Sigmoid colon (tissue), 7 donors: Measurements from ENCODE around the gene ARID5B. TPM values are rescaled to one million over a fixed set of nuclear protein-coding genes. Genes with fewer than 3 reads are reported as not detected.

Experiments used
- DNase-seq: peaks from one replicate; pipeline ENCODE4 v3.0.0-alpha.2; 2019
- H3K27ac ChIP-seq, 4 donors: fragments of 200-600 bp; sonication (generic); one replicate each; pipeline ENCODE4 v1.5.1; 2016 to 2019; ENCODE audit warnings: mild to moderate bottlenecking in 1 of 4
- H3K27me3 ChIP-seq, 3 donors: fragments of 200-600 bp; sonication (generic); one replicate each; pipeline ENCODE4 v1.5.1; 2019; ENCODE audit warnings: mild to moderate bottlenecking in 1 of 3
- H3K36me3 ChIP-seq, 4 donors: fragments of 200-600 bp; sonication (generic); one replicate each; pipeline ENCODE4 v1.5.1; 2016 to 2019
- H3K4me1 ChIP-seq, 4 donors: fragments of 200-600 bp; sonication (generic); one replicate each; pipeline ENCODE4 v1.5.1; 2017 to 2019
- H3K4me3 ChIP-seq, 4 donors: fragments of 200-600 bp; sonication (generic); one replicate each; pipeline ENCODE4 v1.5.1; 2017 to 2019; ENCODE audit warnings: mild to moderate bottlenecking in 2 of 4, moderate library complexity in 1 of 4
- H3K9me3 ChIP-seq, 4 donors: fragments of 200-600 bp in 3 of 4; sonication (generic) in 3 of 4; one replicate each; pipeline versions ENCODE4 v1.5.1 to v1.6.1; 2013 to 2019
- EP300 ChIP-seq, 4 donors: sonication (generic); formaldehyde crosslinking; IDR thresholded peaks; one replicate each; pipeline ENCODE4 v1.6.1; 2017; ENCODE audit warnings: antibody characterized with exemption in 4 of 4
- POLR2A ChIP-seq, 2 donors: fragments of 450-650 bp; IDR thresholded peaks; one replicate each; pipeline ENCODE4 v1.6.1; 2016; ENCODE audit warnings: antibody characterized with exemption in 2 of 2, mild to moderate bottlenecking in 2 of 2, moderate library complexity in 2 of 2
- POLR2AphosphoS5 ChIP-seq, 4 donors: sonication (generic); formaldehyde crosslinking; IDR thresholded peaks; one replicate each; pipeline ENCODE4 v1.6.1; 2017; ENCODE audit warnings: antibody characterized with exemption in 4 of 4
- WGBS, 2 donors: extraction: QIAGEN DNeasy Blood & Tissue Kit; methylation state at CpG; one replicate each; pipeline ENCODE4 v1.1.7; 2013; 5-methylcytosine and 5-hydroxymethylcytosine counted together
- intact Hi-C: fragments of 100-400 bp; cut with DNase I; formaldehyde crosslinking; loops from one replicate; pipeline ENCODE4 v1.15.1; 2023
- polyA plus RNA-seq, 3 donors: library from polyadenylated mRNA; stranded (reverse); fragments of 200-250 nt; gene quantifications; one replicate each; pipeline ENCODE4 v1.2.3, GENCODE V29; 2013
- total RNA-seq, 4 donors: library from RNA; depleted of rRNA; stranded (reverse); fragments of >200 nt; gene quantifications; one replicate each; pipeline ENCODE4 v1.1.0, GENCODE V29; 2016
- TF ChIP-seq, protein P1 (sequence below), 4 experiments: fragments of 450-650 bp in 3 of 4; fragments of 200-600 bp in 1 of 4; IDR thresholded peaks; one replicate each; pipeline ENCODE4 v1.5.1; 2016 to 2019; ENCODE audit warnings: antibody characterized with exemption in 4 of 4, mild to moderate bottlenecking in 3 of 4, moderate library complexity in 2 of 4
- donor health status: healthy with polysubstance abuse.
- donor health status: Bipolar disorder and iron deficiency.
- donor health status: healthy.

ARID5B gene
- total and polyA plus RNA-seq, 7 donors = 2.3 to 109 (median 29.6) TPM

DNA sequence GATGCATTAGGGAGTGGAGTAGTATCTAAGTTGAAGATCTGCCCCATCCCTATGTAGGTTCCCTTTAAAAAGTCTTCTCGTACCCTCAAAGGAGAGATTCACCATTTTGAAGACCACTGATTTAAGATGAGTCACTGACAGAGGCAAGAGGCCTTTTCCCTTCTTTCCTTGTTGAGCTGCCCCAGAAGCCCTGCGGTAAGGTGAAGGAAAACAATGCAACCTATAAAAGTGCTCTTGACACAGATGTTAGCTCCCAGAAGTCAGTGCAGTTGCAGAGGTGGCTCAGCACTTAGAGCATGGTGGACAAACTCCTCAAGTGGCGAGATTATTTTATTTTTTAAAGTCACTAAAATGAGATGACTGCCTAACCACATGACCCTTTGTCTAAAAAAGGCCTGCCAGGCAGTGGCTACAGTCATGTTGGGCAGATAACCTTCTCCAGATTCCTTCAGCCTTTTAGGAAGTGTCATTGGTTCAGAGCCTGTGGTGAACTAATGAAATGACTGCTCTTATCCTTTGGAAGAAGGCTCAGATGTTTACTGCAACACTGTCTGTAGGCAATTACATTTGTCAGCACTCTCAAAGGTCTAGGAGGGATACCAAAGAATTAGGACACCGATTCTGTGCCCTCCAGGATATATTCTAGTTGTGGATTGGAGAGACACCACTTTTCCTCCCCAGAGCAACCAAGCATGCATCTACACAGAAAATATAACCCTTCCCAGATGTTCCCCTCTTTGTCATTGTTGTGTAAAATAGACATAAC is 88.7 kb downstream of the ARID5B start:
- no peaks in the 10 kb centered on the region for H3K9me3 ChIP-seq
- H3K36me3 ChIP-seq = no peaks in the 10 kb centered on the region
- no peaks in the 10 kb centered on the region for H3K27me3 ChIP-seq
- TF ChIP-seq POLR2A (IDR thresholded peaks at IDR 0.05) (no peak), POLR2AphosphoS5 (IDR thresholded peaks at IDR 0.05) (no peak), EP300 (IDR thresholded peaks at IDR 0.05) (no peak)
- TF ChIP-seq, protein P1, sequence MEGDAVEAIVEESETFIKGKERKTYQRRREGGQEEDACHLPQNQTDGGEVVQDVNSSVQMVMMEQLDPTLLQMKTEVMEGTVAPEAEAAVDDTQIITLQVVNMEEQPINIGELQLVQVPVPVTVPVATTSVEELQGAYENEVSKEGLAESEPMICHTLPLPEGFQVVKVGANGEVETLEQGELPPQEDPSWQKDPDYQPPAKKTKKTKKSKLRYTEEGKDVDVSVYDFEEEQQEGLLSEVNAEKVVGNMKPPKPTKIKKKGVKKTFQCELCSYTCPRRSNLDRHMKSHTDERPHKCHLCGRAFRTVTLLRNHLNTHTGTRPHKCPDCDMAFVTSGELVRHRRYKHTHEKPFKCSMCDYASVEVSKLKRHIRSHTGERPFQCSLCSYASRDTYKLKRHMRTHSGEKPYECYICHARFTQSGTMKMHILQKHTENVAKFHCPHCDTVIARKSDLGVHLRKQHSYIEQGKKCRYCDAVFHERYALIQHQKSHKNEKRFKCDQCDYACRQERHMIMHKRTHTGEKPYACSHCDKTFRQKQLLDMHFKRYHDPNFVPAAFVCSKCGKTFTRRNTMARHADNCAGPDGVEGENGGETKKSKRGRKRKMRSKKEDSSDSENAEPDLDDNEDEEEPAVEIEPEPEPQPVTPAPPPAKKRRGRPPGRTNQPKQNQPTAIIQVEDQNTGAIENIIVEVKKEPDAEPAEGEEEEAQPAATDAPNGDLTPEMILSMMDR (IDR thresholded peaks at IDR 0.05) = no peak
- no peak for DNase-seq
- WGBS, 2 donors = 84 to 91% methylated on average over 4 of the region's 4 CpGs
- H3K4me1 ChIP-seq = peaks cover 0 to 64% (median 45%) of the 10 kb centered on the region in 4 donors
- intact Hi-C loops = loop anchor here (5.0 kb wide), 2 partner anchors 47 to 48 kb away; no protein-coding TSS in a partner anchor
- no peak overlapping the region for H3K4me3 ChIP-seq
- H3K27ac ChIP-seq = peak overlapping the region in 3 of 4 donors; percentile 34 to 81 (median 46)

DNA sequence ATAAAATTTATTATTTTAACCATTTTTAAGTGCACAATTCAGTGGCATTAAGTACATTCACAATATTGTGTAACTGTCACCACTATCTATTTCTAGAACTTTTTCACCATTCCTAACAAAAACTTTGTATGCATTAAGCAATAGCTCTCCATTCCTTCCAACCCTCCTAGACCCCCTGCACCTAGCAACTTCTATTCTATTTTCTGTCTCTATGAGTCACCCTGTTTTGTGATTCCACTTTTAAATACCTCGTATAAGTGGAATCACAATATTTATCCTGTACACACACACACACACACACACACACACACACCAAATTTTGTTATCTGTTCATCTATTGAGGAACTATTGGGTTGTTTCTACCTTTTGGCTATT is 89.2 kb downstream of the ARID5B start:
- Histone ChIP-seq H3K36me3 (no peaks in the 10 kb centered on the region), H3K4me3 (no peak overlapping the region), H3K27ac (peak overlapping the region in 3 of 4 donors; percentile 34 to 81 (median 77)), H3K4me1 (peaks cover 0 to 67% (median 46%) of the 10 kb centered on the region in 4 donors), H3K27me3 (no peaks in the 10 kb centered on the region), H3K9me3 (no peaks in the 10 kb centered on the region)
- no peak for TF ChIP-seq POLR2AphosphoS5 (IDR thresholded peaks at IDR 0.05)
- TF ChIP-seq POLR2A (IDR thresholded peaks at IDR 0.05) = no peak
- TF ChIP-seq, protein P1 (IDR thresholded peaks at IDR 0.05) = no peak
- TF ChIP-seq EP300 (IDR thresholded peaks at IDR 0.05) = no peak
- WGBS, 2 donors = 46 to 66% methylated on average over 1 of the region's 1 CpG
- DNase-seq = no peak
- intact Hi-C loops = loop anchor here (5.0 kb wide), 2 partner anchors 47 to 48 kb away; no protein-coding TSS in a partner anchor

DNA sequence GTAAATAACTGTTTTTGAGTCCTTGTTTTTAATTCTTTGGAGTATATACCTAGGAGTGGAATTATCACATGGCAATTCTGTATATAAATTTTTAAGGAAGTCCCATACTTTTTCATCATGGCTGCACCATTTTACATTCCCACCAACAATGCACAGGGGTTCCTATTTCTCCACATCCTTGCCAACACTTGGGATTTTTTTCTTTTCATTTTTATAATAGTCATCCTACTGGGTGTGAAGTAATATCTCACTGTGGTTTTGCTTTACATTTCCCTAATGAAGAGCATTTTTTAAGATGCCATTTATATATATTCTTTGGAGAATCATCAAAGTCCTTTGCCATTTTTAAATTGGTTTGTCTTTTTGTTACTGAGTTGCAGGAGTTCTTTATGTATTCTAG is 89.7 kb downstream of the ARID5B start:
- Histone ChIP-seq H3K36me3 (no peaks in the 10 kb centered on the region), H3K9me3 (no peaks in the 10 kb centered on the region), H3K4me3 (no peak overlapping the region), H3K27ac (peak overlapping the region in 2 of 4 donors; percentile 77 to 81), H3K27me3 (no peaks in the 10 kb centered on the region), H3K4me1 (peaks cover 0 to 65% (median 45%) of the 10 kb centered on the region in 4 donors)
- intact Hi-C loops = loop anchor here (5.0 kb wide), 2 partner anchors 46 to 49 kb away; no protein-coding TSS in a partner anchor
- no peak for DNase-seq
- TF ChIP-seq EP300 (IDR thresholded peaks at IDR 0.05) = no peak
- TF ChIP-seq POLR2A (IDR thresholded peaks at IDR 0.05) = no peak
- TF ChIP-seq POLR2AphosphoS5 (IDR thresholded peaks at IDR 0.05) = no peak
- TF ChIP-seq, protein P1 (IDR thresholded peaks at IDR 0.05) = no peak

DNA sequence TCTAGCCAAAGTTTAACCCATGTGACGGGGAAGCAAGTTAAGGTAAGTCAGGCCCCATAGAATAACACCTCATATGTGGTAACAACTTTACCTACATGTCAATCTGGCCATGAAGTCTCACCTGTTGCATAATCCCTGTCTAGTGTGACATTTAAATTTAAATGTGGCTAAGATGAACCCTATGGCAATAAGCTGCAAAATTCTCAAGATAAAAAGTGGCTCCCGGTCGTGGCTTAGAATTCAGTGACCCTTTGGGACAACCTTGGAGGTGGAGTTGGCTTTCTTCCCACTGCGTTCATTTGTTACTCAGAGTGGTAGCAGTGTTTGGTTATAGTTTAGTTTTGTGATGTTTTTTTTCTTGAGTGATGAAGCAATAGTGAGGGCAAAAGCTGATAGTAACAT is 90.6 kb downstream of the ARID5B start:
- no peak for TF ChIP-seq EP300 (IDR thresholded peaks at IDR 0.05)
- TF ChIP-seq POLR2A (IDR thresholded peaks at IDR 0.05) = no peak
- TF ChIP-seq, protein P1 (IDR thresholded peaks at IDR 0.05) = no peak
- peak in 1 of 4 donors; percentile 1 for TF ChIP-seq POLR2AphosphoS5 (IDR thresholded peaks at IDR 0.05)
- peaks cover 0 to 56% (median 39%) of the 10 kb centered on the region in 4 donors for H3K4me1 ChIP-seq
- intact Hi-C loops = loop anchor here (2.0 to 5.0 kb wide), 3 partner anchors 45 to 89 kb away; no protein-coding TSS in a partner anchor
- no peaks in the 10 kb centered on the region for H3K36me3 ChIP-seq
- no peak overlapping the region for H3K4me3 ChIP-seq
- no peaks in the 10 kb centered on the region for H3K9me3 ChIP-seq
- H3K27me3 ChIP-seq = no peaks in the 10 kb centered on the region
- peak overlapping the region; percentile 60 to 81 (median 78) for H3K27ac ChIP-seq
- DNase-seq = no peak
- WGBS, 2 donors = 24 to 56% methylated on average over 4 of the region's 4 CpGs
